GM18502 (cell line): ENCODE results near the gene SORCS2.

Source experiments
- ATAC-seq: cut with Tn5 transposase; IDR thresholded peaks from one replicate; pipeline ENCODE4 v1.9.1; 2021; ENCODE audit warnings: mild to moderate bottlenecking; ENCODE audit not compliant: unreplicated experiment, poor library complexity

SORCS2 gene

GRCh38 chr4:7362341-7362740, 170.0 kb downstream of the SORCS2 start:
- no peak for ATAC-seq

GRCh38 chr4:7362862-7363430, 170.6 kb downstream of the SORCS2 start:
- ATAC-seq, result no peak

- ATAC-seq, result no peak
Measured at GRCh38 chr4:7364979-7365378, 172.6 kb downstream of the SORCS2 start.

- no peak for ATAC-seq
Measured at GRCh38 chr4:7365462-7366179, 173.3 kb downstream of the SORCS2 start.

GRCh38 chr4:7366180-7366945, 174.0 kb downstream of the SORCS2 start:
- ATAC-seq, result no peak

- no peak for ATAC-seq
Measured at GRCh38 chr4:7366954-7367353, 174.6 kb downstream of the SORCS2 start.

- no peak for ATAC-seq
Measured at GRCh38 chr4:7367406-7367805, 175.1 kb downstream of the SORCS2 start.

GRCh38 chr4:7367864-7368277, 175.5 kb downstream of the SORCS2 start:
- ATAC-seq, result no peak

GRCh38 chr4:7368296-7368695, 176.0 kb downstream of the SORCS2 start:
- no peak for ATAC-seq

- ATAC-seq, result no peak
Measured at GRCh38 chr4:7369511-7369910, 177.2 kb downstream of the SORCS2 start.

GRCh38 chr4:7370038-7370437, 177.7 kb downstream of the SORCS2 start:
- ATAC-seq, result no peak

- ATAC-seq, result no peak
Measured at GRCh38 chr4:7371210-7371941, 179.0 kb downstream of the SORCS2 start.

- no peak for ATAC-seq
Measured at GRCh38 chr4:7372673-7373072, 180.3 kb downstream of the SORCS2 start.

- ATAC-seq, result no peak
Measured at GRCh38 chr4:7374571-7374970, 182.2 kb downstream of the SORCS2 start.

- no peak for ATAC-seq
Measured at GRCh38 chr4:7375427-7375826, 183.1 kb downstream of the SORCS2 start.

- no peak for ATAC-seq
Measured at GRCh38 chr4:7377223-7377865, 185.0 kb downstream of the SORCS2 start.

GRCh38 chr4:7379186-7379585, 186.8 kb downstream of the SORCS2 start:
- ATAC-seq, result no peak

GRCh38 chr4:7379719-7380118, 187.4 kb downstream of the SORCS2 start:
- ATAC-seq, result no peak

GRCh38 chr4:7381221-7381889, 189.0 kb downstream of the SORCS2 start:
- no peak for ATAC-seq
